Vagina (tissue), 2 donors: Measurements from ENCODE around the gene SDR39U1. TPM values are rescaled to one million over a fixed set of nuclear protein-coding genes. Genes with fewer than 3 reads are reported as not detected.

Experiments
- DNase-seq, 2 donors: peaks; one replicate each; pipeline ENCODE4 v3.0.0-alpha.2; 2017; ENCODE audit errors: extremely low spot score in 2 of 2
- H3K27ac ChIP-seq: fragments of 200-600 bp; sonication (generic); one replicate; pipeline ENCODE4 v1.5.1; 2019
- H3K27me3 ChIP-seq: fragments of 200-600 bp; sonication (generic); one replicate; pipeline ENCODE4 v1.5.1; 2019
- H3K36me3 ChIP-seq, 2 donors: fragments of 200-600 bp; sonication (generic); one replicate each; pipeline ENCODE4 v1.5.1; 2017 to 2019
- H3K4me1 ChIP-seq: fragments of 200-600 bp; sonication (generic); one replicate; pipeline ENCODE4 v1.5.1; 2019
- H3K4me3 ChIP-seq, 2 donors: fragments of 200-600 bp; sonication (generic); 1 replicate in 1 of 2; 2 replicates in 1 of 2; pipeline ENCODE4 v1.5.1; 2016 to 2019
- H3K9me3 ChIP-seq: fragments of 200-600 bp; sonication (generic); one replicate; pipeline ENCODE4 v1.5.1; 2019
- CTCF ChIP-seq, 3 experiments: fragments of 450-650 bp in 2 of 3; fragments of 200-600 bp in 1 of 3; sonication (generic) in 1 of 3; IDR thresholded peaks; one replicate each; pipeline ENCODE4 v1.5.1; 2017 to 2019; ENCODE audit warnings: antibody characterized with exemption in 3 of 3, mild to moderate bottlenecking in 2 of 3, moderate library complexity in 2 of 3
- POLR2A ChIP-seq, 2 donors: fragments of 450-650 bp; IDR thresholded peaks; one replicate each; pipeline ENCODE4 v1.6.1; 2017; ENCODE audit warnings: antibody characterized with exemption in 2 of 2, mild to moderate bottlenecking in 2 of 2, moderate library complexity in 2 of 2
- POLR2AphosphoS5 ChIP-seq, 2 donors: sonication (generic); formaldehyde crosslinking; IDR thresholded peaks; one replicate each; pipeline ENCODE4 v1.9.0; 2017; ENCODE audit warnings: antibody characterized with exemption in 2 of 2, mild to moderate bottlenecking in 2 of 2, low read depth in 1 of 2; ENCODE audit not compliant: insufficient read depth in 1 of 2
- intact Hi-C: fragments of 100-400 bp; cut with DNase I; formaldehyde crosslinking; loops from one replicate; pipeline ENCODE4 v1.15.1; 2023
- total RNA-seq: library from RNA; depleted of rRNA; stranded (reverse); fragments of >200 nt; gene quantifications from one replicate; pipeline ENCODE4 v1.2.3, GENCODE V29; 2016

SDR39U1 gene
- total RNA-seq, 1 donor from 2014 or later: 43.2 TPM

- Histone ChIP-seq H3K4me3 (no peak overlapping the region), H3K36me3 (peaks cover 0 to 35% of the 10 kb centered on the region in 2 donors), H3K27me3 (no peaks in the 10 kb centered on the region), H3K9me3 (no peaks in the 10 kb centered on the region), H3K27ac (no peak overlapping the region), H3K4me1 (peaks cover 21% of the 10 kb centered on the region)
- intact Hi-C loops: loop anchor here (5.0 kb wide), 1 partner anchor 1402 kb away; no protein-coding TSS in a partner anchor
- TF ChIP-seq CTCF (IDR thresholded peaks at IDR 0.05) (no peak), POLR2AphosphoS5 (IDR thresholded peaks at IDR 0.05; ENCODE audit: insufficient read depth in 1 of 2, low read depth in 1 of 2) (no peak), POLR2A (IDR thresholded peaks at IDR 0.05) (no peak)
- no peak for DNase-seq
Observed at GRCh38 chr14:24409192-24409591, 33.4 kb downstream of the SDR39U1 start.

- no peak overlapping the region for H3K4me3 ChIP-seq
- H3K27me3 ChIP-seq: no peaks in the 10 kb centered on the region
- no peaks in the 10 kb centered on the region for H3K9me3 ChIP-seq
- no peak overlapping the region for H3K27ac ChIP-seq
- TF ChIP-seq CTCF (IDR thresholded peaks at IDR 0.05) (no peak), POLR2AphosphoS5 (IDR thresholded peaks at IDR 0.05; ENCODE audit: insufficient read depth in 1 of 2, low read depth in 1 of 2) (no peak), POLR2A (IDR thresholded peaks at IDR 0.05) (no peak)
- peaks cover 0 to 31% of the 10 kb centered on the region in 2 donors for H3K36me3 ChIP-seq
- intact Hi-C loops: loop anchor here (5.0 kb wide), 1 partner anchor 1401 kb away; no protein-coding TSS in a partner anchor
- peaks cover 23% of the 10 kb centered on the region for H3K4me1 ChIP-seq
- DNase-seq: no peak
Observed at GRCh38 chr14:24408764-24409163, 33.8 kb downstream of the SDR39U1 start.

GRCh38 chr14:24407608-24408325 is 34.8 kb downstream of the SDR39U1 start:
- intact Hi-C loops: loop anchor here (5.0 kb wide), 1 partner anchor 1400 kb away; no protein-coding TSS in a partner anchor
- Histone ChIP-seq H3K4me3 (no peak overlapping the region), H3K36me3 (peaks cover 0 to 27% of the 10 kb centered on the region in 2 donors), H3K27me3 (no peaks in the 10 kb centered on the region), H3K27ac (no peak overlapping the region), H3K4me1 (peaks cover 33% of the 10 kb centered on the region), H3K9me3 (no peaks in the 10 kb centered on the region)
- no peak for TF ChIP-seq CTCF (IDR thresholded peaks at IDR 0.05)
- TF ChIP-seq POLR2AphosphoS5 (IDR thresholded peaks at IDR 0.05; ENCODE audit: insufficient read depth in 1 of 2, low read depth in 1 of 2): no peak
- no peak for TF ChIP-seq POLR2A (IDR thresholded peaks at IDR 0.05)
- DNase-seq: no peak

- Histone ChIP-seq H3K4me3 (no peak overlapping the region), H3K36me3 (peaks cover 0 to 27% of the 10 kb centered on the region in 2 donors), H3K9me3 (no peaks in the 10 kb centered on the region), H3K27ac (no peak overlapping the region), H3K4me1 (peaks cover 47% of the 10 kb centered on the region), H3K27me3 (no peaks in the 10 kb centered on the region)
- no peak for DNase-seq
- intact Hi-C loops: loop anchor here (5.0 kb wide), 1 partner anchor 1399 kb away; no protein-coding TSS in a partner anchor
- no peak for TF ChIP-seq POLR2AphosphoS5 (IDR thresholded peaks at IDR 0.05; ENCODE audit: insufficient read depth in 1 of 2, low read depth in 1 of 2)
- TF ChIP-seq POLR2A (IDR thresholded peaks at IDR 0.05): no peak
- no peak for TF ChIP-seq CTCF (IDR thresholded peaks at IDR 0.05)
Observed at GRCh38 chr14:24406416-24406815, 36.2 kb downstream of the SDR39U1 start.

- H3K27ac ChIP-seq: no peak overlapping the region
- H3K4me3 ChIP-seq: no peak overlapping the region
- H3K4me1 ChIP-seq: peaks cover 63% of the 10 kb centered on the region
Observed at GRCh38 chr14:24404814-24405213, 37.8 kb downstream of the SDR39U1 start.

More at GRCh38 chr14:24404814-24405213, 37.8 kb downstream of the SDR39U1 start:
- intact Hi-C loops: loop anchor here (5.0 kb wide), 1 partner anchor 1398 kb away; no protein-coding TSS in a partner anchor
- TF ChIP-seq POLR2A (IDR thresholded peaks at IDR 0.05) (no peak), CTCF (IDR thresholded peaks at IDR 0.05) (no peak), POLR2AphosphoS5 (IDR thresholded peaks at IDR 0.05; ENCODE audit: insufficient read depth in 1 of 2, low read depth in 1 of 2) (no peak)
- H3K9me3 ChIP-seq: no peaks in the 10 kb centered on the region
- H3K36me3 ChIP-seq: peaks cover 0 to 24% of the 10 kb centered on the region in 2 donors
- no peak for DNase-seq
- no peaks in the 10 kb centered on the region for H3K27me3 ChIP-seq
